ENCODE measurements around the gene CLN6.
"Not testable (repeated sequence)": the region's sequence is repeated elsewhere in the genome, so short reads cannot be mapped to it uniquely, and the experiment has no call there.

The CLN6 gene

GRCh38 chr15:68190048-68190447 lies 39.5 kb downstream of the CLN6 start:
- no peak for DNase-seq (ENCODE audit: low spot score)

GRCh38 chr15:68188647-68189046 lies 40.9 kb downstream of the CLN6 start:
- no peak for DNase-seq (ENCODE audit: low spot score)

GRCh38 chr15:68187559-68187958 lies 42.0 kb downstream of the CLN6 start:
- peak; percentile 89 for DNase-seq (ENCODE audit: low spot score)

- peak; percentile 59 for DNase-seq (ENCODE audit: low spot score)
Measured at GRCh38 chr15:68186671-68187397, 42.7 kb downstream of the CLN6 start.

GRCh38 chr15:68184616-68185480 lies 44.7 kb downstream of the CLN6 start:
- no peak for DNase-seq (ENCODE audit: low spot score)

- no peak for DNase-seq (ENCODE audit: low spot score)
Measured at GRCh38 chr15:68183616-68184315, 45.8 kb downstream of the CLN6 start.

- no peak for DNase-seq (ENCODE audit: low spot score)
Measured at GRCh38 chr15:68177742-68178141, 51.8 kb downstream of the CLN6 start.

- no peak for DNase-seq (ENCODE audit: low spot score)
Measured at GRCh38 chr15:68176601-68177000, 52.9 kb downstream of the CLN6 start.

- DNase-seq (ENCODE audit: low spot score): no peak
Measured at GRCh38 chr15:68175526-68175925, 54.0 kb downstream of the CLN6 start.

- DNase-seq (ENCODE audit: low spot score): no peak
Measured at GRCh38 chr15:68173119-68173518, 56.4 kb downstream of the CLN6 start.

- not testable (repeated sequence) for DNase-seq (ENCODE audit: low spot score)
Measured at GRCh38 chr15:68172037-68172436, 57.5 kb downstream of the CLN6 start.

GRCh38 chr15:68166847-68167246 lies 62.7 kb downstream of the CLN6 start:
- DNase-seq (ENCODE audit: low spot score): no peak

GRCh38 chr15:68163191-68163590 lies 66.3 kb downstream of the CLN6 start:
- no peak for DNase-seq (ENCODE audit: low spot score)

- DNase-seq (ENCODE audit: low spot score): no peak
Measured at GRCh38 chr15:68158046-68158628, 71.4 kb downstream of the CLN6 start.

- DNase-seq (ENCODE audit: low spot score): no peak
Measured at GRCh38 chr15:68157074-68157473, 72.5 kb downstream of the CLN6 start.
